ENCODE results near the gene MTFR1L. TPM values are rescaled to one million over a fixed set of nuclear protein-coding genes. Genes with fewer than 3 reads are reported as not detected.

The MTFR1L gene
- total and polyA plus RNA-seq, 9 of the 15 experiments (the other 6 are each of a cell fraction or from before 2014, with no cell fraction given): 41.4 to 98.5 (median 53.7) TPM

- Histone ChIP-seq H3K9me1 (ENCODE audit: control insufficient read depth, insufficient read depth, low read length) (no peaks in the 10 kb centered on the region), H3K36me3 (ENCODE audit: control insufficient read depth, insufficient read depth, low read length) (no peaks in the 10 kb centered on the region), H3K4me3 (no peak overlapping the region), H3K79me2 (ENCODE audit: control insufficient read depth, insufficient read depth, low read length) (peaks cover 10% of the 10 kb centered on the region; the same call in 2 of the 3 replicates), H2AFZ (ENCODE audit: low read depth, low read length) (no peak overlapping the region), H3K9ac (ENCODE audit: insufficient read depth in 1 of 2, low read depth in 2 of 2, low read length in 2 of 2) (peak overlapping the region in 1 of 2 experiments; percentile 53; a peak in 1 of 4 replicates), H3K27ac (ENCODE audit: extremely low read depth, low read depth, low read length) (no peak overlapping the region), H4K20me1 (replicated peaks; ENCODE audit: control insufficient read depth, insufficient read depth, low read length) (no peaks in the 10 kb centered on the region), H3K4me1 (replicated peaks in 1 of 2; ENCODE audit: control insufficient read depth in 2 of 2, insufficient read depth in 2 of 2, low read length in 2 of 2) (peaks cover 36 to 38% of the 10 kb centered on the region in 2 experiments), H3K9me3 (replicated peaks; ENCODE audit: control insufficient read depth, insufficient read depth, low read depth, low read length) (no peaks in the 10 kb centered on the region), H3K27me3 (ENCODE audit: control insufficient read depth in 2 of 2, insufficient read depth in 2 of 2, low read length in 2 of 2) (no peaks in the 10 kb centered on the region), H3K4me2 (ENCODE audit: insufficient read depth, low read length) (no peak overlapping the region; the same call in 1 of the 2 replicates)
- ChIA-PET CTCF (ENCODE audit: low intra/inter-chr PET ratio) (no interaction called here), POLR2A (interaction anchor here (0.7 to 1.6 kb wide), 8 partner anchors 9 to 25 kb away, joined by 3 to 6 read pairs (median 4); no protein-coding TSS in a partner anchor)
- WGBS (ENCODE audit: insufficient coverage, low coverage, missing lambda C conversion rate): 52% methylated on average over 1 of the region's 1 CpG
- ATAC-seq (no peak), DNase-seq (ENCODE audit: extremely low read depth in 1 of 4, low spot score in 3 of 4) (no peak), FAIRE-seq (no peak)
- intact Hi-C loops (cut with micrococcal nuclease): no loop called here
- in situ Hi-C loops (cut with MboI): no loop called here
- BruUV-seq (replicated peaks): no TSS peak
- TF ChIP-seq ZNF449 (CRISPR knock-in tag; IDR thresholded peaks at IDR 0.05) (no peak), NCOA2 (IDR thresholded peaks at IDR 0.05; ENCODE audit: partially characterized antibody in 2 of 2) (no peak), ZFP36 (IDR thresholded peaks at IDR 0.05; ENCODE audit: low read depth, low read length, partially characterized antibody) (peak; percentile 75), CBX5 (IDR thresholded peaks at IDR 0.05; ENCODE audit: borderline replicate concordance, low read depth) (no peak), SMARCA5 (IDR thresholded peaks at IDR 0.05) (peak; percentile 69), NFXL1 (CRISPR knock-in tag; IDR thresholded peaks at IDR 0.05) (no peak), BCOR (IDR thresholded peaks at IDR 0.05) (peak; percentile 74), GTF2B (IDR thresholded peaks at IDR 0.05; ENCODE audit: extremely low read depth, insufficient read length) (no peak), RBM25 (IDR thresholded peaks at IDR 0.05; ENCODE audit: low read depth, low read length, severe bottlenecking) (peak; percentile 93), CEBPG (CRISPR knock-in tag; IDR thresholded peaks at IDR 0.05) (peak; percentile 76), CEBPG (tag; conservative IDR thresholded peaks at IDR 0.05 in 1 of 2, IDR thresholded peaks at IDR 0.05 in 1 of 2) (peak; percentile 57 to 85; a peak in 3 of 4 replicates), ZNF407 (IDR thresholded peaks at IDR 0.05; ENCODE audit: low read depth) (0 out of 2 replicates have a peak, but pooled peaks have one; percentile 44), MCM2 (IDR thresholded peaks at IDR 0.05; ENCODE audit: low read depth) (no peak), KDM1A (IDR thresholded peaks at IDR 0.05) (0 out of 4 replicates have a peak, but pooled peaks of 1 of the 2 experiments have one; percentile 13)
These were observed 50.9 kb downstream of the MTFR1L start for GRCh38 chr1:25870614-25871013.
